ENCODE measurements around the gene NDUFAF8.
A peak's percentile ranks its signal among the peaks of the same experiment; 100 is the strongest.

Gene NDUFAF8

DNA sequence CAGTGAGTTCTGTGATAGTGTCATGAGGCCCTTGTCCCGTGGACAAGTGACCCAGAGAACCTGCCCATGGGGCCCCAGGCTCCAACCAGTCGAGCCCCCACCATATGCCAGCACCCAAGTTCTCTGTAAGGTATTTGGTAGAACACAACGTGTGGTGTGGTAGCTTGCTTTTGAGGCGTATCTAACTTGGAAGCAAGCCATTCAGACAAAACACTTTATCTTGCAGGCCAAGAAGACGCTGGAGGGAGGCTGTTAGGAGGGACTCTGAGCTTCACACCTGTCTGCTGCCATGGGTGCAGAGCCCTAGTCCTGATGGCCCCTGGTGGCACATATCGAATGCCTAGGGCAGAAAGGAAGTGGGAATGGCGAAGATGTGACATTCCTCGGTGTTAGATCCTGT lies 1.6 kb downstream of the NDUFAF8 start:
- no peak for DNase-seq

DNA sequence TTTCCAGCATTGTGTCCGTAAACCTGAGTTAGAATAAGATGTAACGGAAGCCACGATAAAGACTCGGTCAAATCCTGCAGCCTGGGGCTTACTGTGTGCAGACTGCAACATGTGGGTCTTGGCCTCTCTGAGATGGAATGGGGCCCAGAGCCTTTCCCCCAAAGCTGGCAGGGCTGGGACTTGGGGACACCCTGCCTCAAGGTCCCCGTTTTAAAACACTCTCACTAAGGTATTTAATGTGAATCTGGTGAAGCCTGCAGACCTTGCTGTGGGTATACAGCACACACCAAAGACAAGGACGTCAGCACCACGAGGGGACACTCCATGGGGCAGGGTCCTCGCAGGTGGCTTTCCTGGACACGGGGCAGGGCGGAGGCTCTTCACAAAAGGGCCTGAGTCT lies 2.1 kb downstream of the NDUFAF8 start:
- no peak for DNase-seq

DNA sequence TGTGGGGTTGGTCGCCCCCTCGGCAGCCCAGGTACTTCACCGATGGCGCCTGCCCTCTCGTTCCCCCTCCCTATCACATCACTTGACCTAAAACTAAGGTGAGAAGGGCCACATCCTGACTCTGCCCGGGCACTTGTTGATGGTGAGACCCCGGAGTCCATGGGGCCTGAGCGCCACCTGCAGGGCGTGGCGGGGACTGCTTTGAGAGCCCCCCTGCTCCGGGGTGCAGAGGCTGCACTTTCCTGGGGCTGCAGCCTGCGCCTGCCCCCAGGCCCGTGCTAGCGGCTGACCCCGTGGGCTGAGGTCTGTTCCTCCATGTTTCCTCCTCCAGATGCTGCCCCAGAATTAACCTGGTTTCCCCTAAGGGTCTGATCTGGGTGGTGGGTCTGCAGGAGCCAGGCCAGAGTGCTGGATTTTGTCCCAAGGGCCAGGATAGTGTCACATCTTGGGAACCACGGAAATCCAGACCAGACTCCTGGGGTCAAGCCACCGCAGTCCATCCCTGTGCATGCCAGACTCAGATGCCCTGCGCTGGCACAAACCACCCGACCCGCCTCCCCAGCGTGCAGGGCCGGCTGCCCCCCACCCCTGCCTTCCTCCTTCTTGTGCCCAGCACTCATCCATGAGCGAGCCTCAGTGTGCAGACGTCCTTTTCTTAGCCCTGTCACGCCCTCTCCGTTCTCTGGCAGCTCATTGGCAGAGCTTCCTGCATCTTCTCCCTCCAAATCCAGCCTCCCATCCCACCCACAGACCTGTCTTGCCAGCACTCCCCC lies 2.7 kb downstream of the NDUFAF8 start:
- DNase-seq = peak; percentile 43 to 50

DNA sequence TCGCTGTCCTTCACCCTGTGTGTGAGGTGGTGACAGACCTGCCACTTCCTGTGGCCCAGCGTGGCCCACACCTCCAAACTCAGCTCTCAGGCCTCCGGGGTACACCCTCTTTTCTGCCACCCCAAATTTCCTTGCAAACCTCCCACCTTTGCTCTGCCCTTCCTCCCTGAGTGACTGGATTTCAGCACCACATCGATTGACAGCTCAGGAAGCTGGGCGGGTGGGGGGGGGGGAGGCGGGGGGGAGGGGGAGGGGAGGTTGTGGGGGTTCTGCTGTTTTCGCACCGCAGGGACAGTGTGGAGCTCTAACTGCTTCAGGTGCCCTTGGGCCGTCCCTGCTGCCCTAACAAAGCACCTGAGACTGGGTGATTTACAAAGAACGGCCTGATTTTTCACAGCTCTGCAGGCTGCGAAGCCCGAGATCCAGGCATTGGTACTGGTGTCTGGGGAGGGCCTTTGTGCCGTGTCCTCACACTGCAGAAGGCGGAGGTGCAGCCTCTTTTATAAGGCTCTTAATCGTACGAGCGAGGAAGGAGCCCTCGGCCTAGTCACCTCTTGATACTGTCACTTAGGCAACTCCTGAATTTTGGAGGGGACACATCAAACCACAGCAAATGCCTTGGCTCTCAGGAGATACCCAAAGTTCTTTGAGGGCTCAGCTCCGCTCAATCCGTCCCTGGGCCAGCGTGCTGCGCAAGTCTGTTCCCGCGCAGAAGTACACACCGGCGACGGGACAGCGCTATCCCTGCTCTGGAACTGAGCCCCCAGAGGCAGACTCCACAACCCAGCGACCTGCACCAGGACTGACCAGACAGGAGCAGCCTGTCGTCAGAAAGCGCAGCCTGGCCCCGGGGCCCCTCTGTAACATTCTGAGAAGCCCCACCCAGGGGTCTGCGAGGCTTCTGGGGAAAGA lies 3.6 kb downstream of the NDUFAF8 start:
- DNase-seq = no peak

DNA sequence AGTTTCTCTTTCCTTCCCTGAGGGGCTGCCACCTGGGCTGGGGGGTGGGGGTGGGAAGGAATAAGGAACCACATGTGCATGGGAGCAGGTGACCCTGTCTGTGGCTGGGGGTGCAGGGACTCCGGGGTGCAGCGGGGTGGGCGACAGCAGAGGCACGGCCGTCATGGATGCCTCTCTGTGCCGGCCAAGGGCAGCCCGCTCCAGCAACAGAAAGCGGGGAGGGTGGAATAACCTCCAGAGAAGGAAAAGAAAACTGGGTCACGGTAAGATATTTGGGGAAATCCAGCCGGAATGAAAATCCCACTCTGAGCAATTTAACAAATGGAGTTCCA lies 4.2 kb downstream of the NDUFAF8 start:
- no peak for DNase-seq

DNA sequence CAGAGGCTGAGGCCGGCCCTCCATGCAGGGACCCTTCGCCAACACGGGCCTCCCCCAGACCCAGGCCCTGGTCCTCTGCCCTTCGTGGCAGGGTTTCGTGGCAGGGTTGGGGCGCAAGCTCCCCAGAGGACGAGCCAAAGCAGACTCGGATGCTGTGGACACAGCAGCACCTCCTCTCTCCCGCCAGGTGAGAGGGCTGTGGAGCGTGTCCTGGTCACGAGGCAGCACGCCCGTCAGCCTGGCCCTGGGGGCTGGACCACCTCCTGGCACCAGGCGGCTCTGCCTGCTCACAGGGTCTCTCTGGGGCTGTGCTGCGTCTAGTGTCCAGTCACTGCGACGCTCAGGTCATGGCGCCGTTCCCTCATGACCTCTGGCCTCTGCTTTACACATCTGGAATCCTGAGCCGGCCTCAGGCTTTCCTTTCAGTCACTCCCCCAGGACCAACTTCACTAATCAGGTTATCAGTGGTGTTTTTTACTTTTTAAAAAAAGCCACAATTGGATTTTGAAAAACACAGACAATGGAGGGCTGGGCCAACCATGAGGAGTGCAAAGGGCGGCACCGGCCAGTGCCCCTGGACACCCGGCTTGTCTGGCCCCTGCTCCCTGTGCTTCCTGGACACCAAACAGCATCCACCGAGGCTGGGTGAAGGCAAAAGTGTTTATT lies 5.4 kb downstream of the NDUFAF8 start:
- no peak for DNase-seq

DNA sequence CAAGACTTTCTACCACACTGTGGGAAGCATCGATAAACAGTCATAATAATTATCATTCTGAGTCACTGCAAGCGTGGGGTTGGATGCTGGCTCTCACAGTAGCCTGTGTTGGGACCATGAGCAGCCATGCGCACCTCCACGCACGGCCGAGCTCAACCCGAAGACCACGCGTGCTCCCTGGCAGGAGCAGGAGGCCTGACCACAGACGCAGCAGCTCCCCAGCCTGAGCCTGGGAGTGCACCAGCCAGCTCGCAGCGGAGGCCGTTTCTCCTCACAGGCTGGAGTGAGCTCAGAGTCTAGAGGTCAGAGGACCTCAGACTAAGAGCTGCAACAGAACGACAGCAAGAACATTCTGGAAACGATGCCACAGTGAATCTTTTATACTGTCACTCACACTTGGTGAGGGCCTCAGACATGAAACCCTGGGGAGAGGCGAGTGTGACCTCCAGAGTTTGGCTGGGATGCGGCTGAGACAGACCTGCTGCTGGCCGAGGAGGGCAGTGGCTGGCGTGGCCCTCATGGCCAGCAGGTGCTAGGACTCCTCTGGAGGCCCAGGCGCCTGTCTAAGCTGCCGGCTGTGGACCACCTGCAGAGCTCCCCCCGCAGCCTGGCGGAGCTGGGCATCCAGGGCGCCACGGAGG lies 6.0 kb downstream of the NDUFAF8 start:
- DNase-seq = no peak

DNA sequence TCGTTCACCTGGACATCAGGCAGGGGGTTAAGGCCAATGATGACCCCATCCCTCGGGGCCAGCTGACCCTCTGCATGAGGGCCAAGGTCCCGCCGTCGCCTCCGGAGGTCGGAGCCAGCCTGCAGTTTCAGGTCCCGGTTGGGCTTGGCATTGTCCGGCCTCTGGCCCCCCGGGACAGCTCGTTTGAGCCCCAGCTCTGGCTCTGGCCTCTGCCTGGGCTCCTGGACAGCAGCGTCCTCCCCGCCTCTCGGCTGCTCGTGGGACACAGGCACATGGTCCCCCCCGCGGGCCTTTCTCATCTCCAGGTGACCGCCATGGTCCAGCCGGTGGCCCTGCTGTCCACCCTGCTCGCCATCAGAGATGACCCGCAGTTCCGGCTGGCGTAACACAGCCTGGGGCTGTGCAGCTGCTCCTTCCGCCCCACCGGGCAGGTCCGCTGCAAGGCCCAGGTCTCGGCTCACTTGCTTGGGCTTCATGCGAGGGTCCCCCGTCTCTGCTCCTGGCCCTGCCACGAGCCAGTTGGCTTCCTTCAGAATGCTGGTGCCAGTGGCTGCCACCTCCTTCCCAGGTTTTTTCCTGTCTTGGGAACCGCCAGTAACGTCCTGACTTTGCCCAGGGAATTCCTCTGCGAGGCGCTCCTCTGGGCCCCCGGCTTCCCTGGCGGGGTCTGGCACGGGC lies 6.7 kb downstream of the NDUFAF8 start:
- DNase-seq = no peak

DNA sequence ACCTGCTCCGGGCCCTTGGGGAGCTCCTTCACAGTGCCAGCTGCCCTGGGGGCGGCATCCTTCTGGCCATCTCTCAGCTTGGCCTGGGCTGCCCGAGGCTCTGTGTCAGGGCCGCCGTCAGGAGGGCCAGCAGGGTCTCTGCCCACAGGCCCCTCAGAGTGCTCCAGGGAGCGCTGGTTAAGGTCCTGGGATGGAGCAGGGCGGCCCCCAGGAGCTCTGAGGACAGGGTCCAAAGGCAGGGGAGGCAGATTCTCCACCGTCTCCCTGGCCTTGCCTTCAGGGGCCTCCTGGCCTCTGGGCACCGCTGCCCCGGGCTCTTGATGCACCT lies 7.2 kb downstream of the NDUFAF8 start:
- no peak for DNase-seq

DNA sequence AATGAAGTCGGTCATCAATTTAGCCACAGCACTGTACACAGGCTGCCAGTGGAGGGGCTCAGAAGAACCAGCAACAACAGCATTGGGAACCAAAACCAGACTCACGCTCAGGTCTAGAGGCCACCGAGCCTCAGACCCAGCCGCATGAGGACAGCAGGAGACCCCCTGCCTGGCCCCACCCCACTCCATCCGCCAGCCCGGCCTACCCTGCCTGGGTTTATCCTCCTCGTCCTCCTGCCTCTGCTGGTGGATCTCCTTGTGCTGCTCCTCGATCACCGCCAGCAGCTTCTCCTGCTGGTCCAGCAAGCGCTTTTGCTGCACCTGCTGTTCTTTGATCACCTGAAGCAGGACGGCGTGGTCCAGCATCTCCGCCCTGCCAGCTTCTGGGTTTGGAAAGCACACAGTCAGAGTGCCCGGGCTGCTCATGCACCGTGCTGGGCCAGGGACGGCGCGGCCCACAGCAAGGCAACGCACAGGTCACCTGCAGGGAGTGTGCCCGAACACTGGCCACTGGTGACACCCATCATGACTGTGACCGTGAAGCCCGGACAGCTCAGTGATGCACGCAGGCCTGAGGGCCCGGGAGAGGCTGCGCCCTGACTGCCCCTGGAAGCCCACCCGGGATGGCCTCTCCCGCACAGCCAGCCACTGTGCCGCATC lies 7.7 kb downstream of the NDUFAF8 start:
- DNase-seq = no peak

DNA sequence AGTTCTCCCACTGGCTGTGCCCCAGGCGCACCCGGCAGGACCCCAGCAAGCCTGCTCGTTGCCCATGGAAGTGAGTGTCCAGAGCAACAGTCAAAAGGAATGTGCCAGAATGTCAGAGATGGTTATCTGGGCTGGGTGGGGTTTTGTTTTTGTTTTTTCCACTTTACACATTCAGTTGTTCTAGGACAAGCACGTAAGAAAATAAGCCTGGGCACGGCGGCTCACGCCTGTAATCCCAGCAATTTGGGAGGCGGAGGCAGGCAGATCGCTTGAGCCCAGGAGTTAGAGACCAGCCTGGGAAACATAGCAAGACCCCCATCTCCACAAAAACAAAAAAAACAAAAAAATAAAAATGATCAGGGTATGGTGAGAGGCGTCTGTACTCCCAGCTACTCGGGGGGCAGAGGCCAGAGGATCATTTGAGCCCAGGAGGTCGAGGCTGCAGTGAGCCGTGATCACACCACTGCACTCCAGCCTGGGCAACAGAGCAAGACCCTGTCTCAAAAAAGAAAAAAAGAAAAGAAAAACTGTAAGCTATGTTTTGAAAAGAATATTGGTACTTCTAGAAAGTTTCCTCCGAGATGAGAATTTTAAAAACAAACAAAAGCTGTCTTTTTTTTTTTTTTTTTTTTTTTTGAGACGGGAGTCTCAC lies 8.3 kb downstream of the NDUFAF8 start:
- DNase-seq = no peak

DNA sequence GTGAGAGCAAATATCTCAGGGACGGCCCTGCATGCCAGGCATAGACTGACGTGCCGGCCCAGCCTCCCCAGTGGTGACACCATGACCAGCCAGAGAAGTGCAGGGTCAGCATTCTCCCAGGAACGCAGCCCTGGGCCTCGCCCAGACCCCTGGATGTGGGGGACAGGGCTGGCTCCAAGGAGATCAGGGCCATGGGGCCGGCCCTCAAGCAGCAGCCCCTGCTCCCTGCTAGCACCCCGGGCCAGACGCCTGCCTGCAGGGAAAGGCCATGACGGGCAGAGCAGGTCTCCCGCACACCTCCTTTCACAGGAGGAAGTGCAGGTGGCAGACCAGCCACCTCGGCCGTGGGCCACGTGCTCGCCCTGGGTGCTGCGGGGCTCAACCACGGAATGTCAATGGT lies 9.5 kb downstream of the NDUFAF8 start:
- no peak for DNase-seq

DNA sequence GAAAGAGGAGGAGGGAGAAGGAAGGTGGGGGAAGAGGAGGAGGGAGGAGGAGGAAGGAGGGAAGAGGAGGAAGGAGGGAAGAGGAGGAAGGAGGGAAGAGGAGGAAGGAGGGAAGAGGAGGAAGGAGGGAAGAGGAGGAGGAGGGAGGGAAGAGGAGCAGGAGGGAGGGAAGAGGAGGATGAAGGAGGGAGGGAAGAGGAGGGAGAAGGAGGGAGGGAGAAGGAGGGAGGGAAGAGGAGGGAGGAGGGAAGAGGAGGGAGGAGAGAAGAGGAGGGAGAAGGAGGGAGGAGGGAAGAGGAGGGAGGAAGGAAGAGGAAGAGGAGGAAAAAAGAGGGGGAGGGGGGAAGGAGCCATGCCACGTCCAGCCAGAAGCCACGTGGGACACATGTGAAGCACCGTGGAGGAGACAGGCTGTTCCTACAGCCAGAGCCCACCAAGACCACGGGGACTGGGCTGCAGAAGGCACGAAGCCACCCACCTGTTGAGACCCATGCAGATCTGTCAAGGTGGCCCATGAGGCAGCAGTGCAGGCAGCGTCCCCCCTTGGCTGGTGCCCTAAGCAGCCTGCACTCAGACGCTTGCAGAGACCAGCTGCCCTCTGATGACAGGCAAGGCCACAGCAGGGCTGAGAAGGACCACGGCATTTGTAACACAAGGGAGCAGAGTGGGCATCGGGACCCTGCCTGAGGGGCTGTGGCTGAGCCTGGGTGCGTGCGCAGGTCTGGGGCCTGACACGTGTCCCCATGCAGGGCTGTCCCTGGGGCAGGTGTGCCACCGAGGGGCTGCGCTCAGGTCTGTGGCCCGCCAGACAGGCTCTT lies 10.3 kb downstream of the NDUFAF8 start:
- DNase-seq = no peak

DNA sequence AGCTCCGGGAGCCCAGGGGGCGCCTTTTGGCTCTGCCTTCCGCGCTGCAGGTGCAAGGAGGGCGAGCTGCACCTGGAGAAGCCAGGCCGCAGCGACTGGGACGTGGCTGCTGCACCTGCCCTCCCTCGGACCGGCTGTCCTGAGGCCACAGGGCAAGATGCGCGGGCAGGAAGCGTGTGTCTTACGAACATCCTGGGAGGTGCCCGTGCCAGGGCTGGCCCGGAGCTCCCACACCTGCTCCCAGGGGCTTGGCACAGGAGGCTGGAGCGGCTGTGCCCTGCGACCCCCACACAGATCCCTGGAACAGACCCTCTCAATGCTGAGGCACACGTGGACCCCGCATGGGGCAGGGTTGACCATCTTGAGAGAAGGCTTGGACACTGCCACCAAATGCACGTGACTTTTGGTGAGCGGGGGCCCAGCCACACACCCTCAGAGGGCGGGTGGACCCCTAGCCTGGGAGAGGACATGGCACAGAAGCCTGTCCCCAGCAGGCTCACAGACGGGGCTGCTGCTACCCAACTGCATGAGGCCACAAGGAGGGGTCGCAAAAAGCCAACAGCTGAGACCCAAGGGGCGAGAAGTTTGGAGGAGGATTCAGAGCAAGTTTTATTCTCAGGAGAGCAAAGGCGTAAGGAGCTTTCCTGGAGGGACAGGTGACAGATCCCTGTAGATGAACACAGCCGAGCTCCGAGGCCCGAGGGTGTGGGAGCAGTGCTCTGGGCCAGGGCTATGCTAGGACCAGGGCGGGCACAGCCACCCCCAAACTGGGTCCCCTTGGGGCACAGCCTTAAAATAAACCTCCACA lies 11.4 kb downstream of the NDUFAF8 start:
- no peak for DNase-seq

DNA sequence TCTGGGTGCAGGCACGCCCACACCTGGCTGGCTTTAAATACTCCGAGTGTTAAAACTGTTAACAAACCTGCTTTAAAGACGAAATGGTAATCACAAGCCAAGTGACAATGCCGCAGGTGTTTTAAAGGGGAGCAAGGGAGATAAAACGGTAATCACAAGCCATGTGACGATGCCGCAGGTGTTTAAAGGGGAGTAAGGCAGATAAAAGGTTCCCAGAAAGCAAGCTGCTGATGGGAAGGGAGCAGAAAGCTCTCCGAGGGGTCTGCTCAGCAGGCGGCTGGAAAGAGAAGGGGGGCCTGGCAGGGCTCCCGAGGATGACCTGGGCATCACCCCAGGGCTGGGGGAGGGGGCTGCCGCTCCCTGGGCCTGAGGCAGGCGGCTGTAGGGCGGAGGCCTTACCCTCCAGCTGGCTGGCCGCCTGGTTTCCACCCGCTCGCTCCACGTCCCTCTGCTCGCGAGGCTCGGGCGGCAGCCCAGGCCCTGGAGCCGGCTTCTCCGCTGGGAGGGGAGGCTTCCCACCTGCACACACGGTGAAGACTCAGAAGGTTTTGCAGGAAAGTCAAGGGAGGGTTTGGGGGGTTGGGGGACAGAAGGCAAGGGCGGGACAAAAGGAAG lies 12.1 kb downstream of the NDUFAF8 start:
- no peak for DNase-seq

DNA sequence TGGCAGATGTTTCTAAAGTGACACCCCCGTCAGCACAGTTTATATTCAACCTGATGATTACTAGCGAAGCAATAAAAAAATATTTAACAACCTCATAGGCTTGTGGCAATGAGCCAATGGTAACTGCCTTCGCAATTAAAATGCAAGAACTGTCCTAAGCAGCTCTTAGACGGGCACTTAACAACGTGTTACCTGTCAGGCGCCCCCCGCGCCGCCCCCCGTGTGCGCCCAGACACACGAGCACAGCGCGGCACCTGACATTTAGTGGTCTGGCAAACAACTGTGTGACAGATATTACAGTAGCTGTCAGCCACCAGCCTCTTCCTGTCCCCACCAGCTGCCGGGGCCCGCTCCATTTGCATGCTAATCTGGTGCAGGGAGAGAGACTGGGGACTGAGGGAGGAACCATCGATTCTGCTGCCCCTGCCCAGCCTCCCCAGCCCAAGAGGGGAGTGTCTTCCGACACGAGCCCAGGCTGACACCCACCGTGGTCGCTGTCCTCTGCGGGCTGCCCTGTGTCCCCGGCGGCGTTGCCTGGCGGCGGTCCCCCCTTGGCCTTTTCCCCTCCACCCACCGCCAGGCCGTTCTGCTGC lies 12.7 kb downstream of the NDUFAF8 start:
- DNase-seq = no peak

DNA sequence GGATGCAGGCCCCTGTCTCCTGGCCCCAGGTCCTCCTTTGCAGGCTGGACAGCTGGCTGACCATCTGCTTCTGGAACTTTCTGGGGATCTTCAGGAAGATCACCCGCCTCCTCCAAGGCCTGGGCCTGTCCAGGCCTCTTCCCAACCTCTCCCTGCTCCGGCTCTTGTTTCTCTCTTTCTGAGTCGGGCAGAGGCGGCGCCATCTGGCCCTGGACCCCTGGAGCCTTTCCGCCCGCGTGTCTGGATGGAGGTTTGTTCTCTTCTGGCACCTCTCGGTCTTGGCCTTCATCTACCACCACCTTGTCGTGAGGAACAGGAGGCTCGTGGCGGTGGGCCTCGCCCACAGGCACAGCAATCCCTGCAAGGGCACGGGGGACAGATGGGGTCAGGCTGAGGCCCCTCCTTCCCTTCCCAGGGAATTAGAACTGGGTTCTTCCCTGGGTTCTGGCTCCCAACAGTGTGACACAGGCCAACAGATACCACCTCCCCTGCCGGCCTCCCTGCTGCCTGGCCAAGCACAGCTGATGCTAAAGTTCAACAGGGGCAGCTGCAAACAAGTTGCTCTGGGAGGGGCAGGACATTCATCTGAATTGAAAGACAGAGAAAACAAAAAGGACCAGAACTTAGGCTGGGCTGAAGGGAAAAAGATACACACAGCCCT lies 13.3 kb downstream of the NDUFAF8 start:
- no peak for DNase-seq

DNA sequence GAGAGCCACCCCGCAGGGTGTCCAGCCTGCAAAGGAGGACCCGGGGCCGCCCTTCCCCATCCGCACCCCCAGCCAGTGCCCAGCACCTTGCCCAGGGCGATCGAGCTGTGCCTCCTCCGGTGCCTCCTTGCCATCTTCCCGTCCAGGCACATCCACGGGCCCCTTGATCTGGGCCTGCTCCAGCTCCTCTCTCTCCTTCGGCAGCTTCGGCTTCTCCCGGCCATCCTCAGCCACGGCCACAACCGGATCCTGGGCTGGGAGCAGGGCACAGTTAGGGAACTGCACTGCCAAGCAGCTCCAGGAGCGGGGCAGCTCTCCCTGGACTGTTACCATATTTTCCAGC lies 13.8 kb downstream of the NDUFAF8 start:
- DNase-seq = no peak

All from AML-193 (cell line).